IPS-18c (cell line): Measurements from ENCODE around the gene RECK.
"Not testable (repeated sequence)": the region's sequence is repeated elsewhere in the genome, so short reads cannot be mapped to it uniquely, and the experiment has no call there.

ENCODE experiments used
- H3K4me3 ChIP-seq: 2 replicates; pipeline ENCODE4 v1.7.0; 2013; ENCODE audit warnings: low read depth, mild to moderate bottlenecking, low read length, moderate library complexity; ENCODE audit not compliant: insufficient read depth
- H3K9me3 ChIP-seq: one replicate; pipeline ENCODE4 v1.6.1; 2013; ENCODE audit warnings: mild to moderate bottlenecking, low read length, moderate library complexity; ENCODE audit not compliant: control insufficient read depth, insufficient read depth

The RECK gene

GRCh38 chr9:36152741-36153438 is 116.2 kb downstream of the RECK start:
- peaks cover 4% of the 10 kb centered on the region for H3K9me3 ChIP-seq
- no peak overlapping the region for H3K4me3 ChIP-seq

GRCh38 chr9:36153746-36154145 is 117.0 kb downstream of the RECK start:
- Histone ChIP-seq H3K9me3 (peaks cover 4% of the 10 kb centered on the region), H3K4me3 (no peak overlapping the region)

- H3K4me3 ChIP-seq: no peak overlapping the region
- H3K9me3 ChIP-seq: peaks cover 4% of the 10 kb centered on the region
These were observed 117.7 kb downstream of the RECK start for GRCh38 chr9:36154331-36154952.

DNA sequence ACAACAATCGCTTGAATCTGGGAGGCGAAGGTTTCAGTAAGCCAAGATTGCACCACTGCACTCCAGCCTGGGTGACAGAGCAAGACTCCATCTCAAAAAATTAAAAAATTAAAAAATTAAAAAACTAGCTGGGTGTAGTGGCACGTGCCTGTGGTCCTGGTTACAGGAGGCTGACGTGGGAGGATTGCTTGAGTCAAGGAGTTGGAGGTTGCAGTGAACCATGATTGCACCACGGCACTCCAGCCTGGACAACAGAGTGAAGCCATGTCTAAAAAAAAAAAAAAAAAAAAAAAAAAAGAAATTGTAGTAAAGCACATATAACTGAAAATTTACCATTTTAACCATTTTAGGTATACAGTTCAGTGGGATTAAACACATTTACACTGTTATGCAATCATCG is 119.4 kb downstream of the RECK start:
- H3K9me3 ChIP-seq: peaks cover 4% of the 10 kb centered on the region
- no peak overlapping the region for H3K4me3 ChIP-seq

- Histone ChIP-seq H3K4me3 (no peak overlapping the region), H3K9me3 (peaks cover 4% of the 10 kb centered on the region)
These were observed 121.4 kb downstream of the RECK start for GRCh38 chr9:36158122-36158521.

GRCh38 chr9:36158917-36159316 is 122.2 kb downstream of the RECK start:
- Histone ChIP-seq H3K9me3 (peaks cover 4% of the 10 kb centered on the region), H3K4me3 (no peak overlapping the region)

DNA sequence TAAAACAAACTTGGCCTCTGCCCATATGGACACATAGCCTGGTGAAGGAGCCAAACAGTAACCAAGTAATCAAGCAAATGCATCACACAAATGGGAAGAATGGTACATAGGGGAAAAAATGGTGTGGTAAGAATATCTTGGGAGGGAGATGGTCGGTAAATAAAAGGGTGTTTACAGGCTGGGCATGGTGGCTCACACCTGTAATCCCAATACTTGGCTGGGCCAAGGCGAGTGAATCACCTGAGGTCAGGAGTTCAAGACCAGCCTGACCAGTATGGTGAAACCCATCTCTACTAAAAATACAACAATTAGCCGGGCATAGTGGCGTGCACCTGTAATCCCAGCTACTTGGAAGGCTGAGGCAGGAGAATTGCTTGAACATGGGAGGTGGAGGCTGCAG is 122.8 kb downstream of the RECK start:
- H3K9me3 ChIP-seq, H3K4me3 ChIP-seq: not testable (repeated sequence)

GRCh38 chr9:36160126-36160525 is 123.4 kb downstream of the RECK start:
- not testable (repeated sequence) for H3K4me3 ChIP-seq, H3K9me3 ChIP-seq

DNA sequence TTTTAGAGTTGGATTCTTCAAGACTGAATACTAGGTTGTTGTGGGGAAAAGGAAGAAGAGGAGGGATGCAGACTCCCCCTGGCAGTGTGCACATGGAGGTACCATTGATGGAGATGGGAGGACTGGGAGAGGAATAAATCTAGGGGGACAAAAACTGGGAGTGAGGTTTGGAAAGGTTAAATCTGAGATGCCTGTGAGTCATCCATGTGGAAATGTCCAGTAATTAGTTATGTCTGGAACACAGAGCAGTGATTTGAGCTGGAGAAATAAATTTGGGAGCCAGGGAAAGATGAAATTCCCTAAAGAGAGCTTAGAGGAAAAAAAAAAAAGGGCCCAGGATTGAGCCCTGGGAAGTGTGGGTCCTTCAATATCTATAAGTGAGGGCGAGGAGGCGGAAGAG is 124.5 kb downstream of the RECK start:
- peaks cover 4% of the 10 kb centered on the region for H3K9me3 ChIP-seq
- H3K4me3 ChIP-seq: no peak overlapping the region

DNA sequence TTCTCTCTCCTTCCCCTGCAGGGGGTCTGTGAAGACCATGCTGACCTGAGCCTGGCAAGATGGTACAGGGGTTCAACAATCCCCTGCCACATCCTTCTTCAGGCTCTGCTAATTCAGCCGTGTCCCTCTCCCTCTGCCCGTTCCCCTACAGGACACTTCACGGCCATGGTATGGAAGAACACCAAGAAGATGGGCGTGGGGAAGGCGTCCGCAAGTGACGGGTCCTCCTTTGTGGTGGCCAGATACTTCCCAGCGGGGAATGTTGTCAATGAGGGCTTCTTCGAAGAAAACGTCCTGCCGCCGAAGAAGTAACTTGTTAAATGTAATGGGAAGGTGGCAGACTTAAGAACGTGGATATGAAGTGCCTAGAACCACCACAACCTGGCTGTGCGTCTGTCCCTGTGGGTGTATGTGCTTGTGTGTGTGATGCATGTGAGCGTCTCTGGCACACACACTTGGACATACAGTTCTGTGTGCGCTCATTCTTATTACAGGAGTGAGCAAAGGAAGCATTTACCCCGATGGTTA is 125.6 kb downstream of the RECK start:
- Histone ChIP-seq H3K9me3 (no peaks in the 10 kb centered on the region), H3K4me3 (no peak overlapping the region)

DNA sequence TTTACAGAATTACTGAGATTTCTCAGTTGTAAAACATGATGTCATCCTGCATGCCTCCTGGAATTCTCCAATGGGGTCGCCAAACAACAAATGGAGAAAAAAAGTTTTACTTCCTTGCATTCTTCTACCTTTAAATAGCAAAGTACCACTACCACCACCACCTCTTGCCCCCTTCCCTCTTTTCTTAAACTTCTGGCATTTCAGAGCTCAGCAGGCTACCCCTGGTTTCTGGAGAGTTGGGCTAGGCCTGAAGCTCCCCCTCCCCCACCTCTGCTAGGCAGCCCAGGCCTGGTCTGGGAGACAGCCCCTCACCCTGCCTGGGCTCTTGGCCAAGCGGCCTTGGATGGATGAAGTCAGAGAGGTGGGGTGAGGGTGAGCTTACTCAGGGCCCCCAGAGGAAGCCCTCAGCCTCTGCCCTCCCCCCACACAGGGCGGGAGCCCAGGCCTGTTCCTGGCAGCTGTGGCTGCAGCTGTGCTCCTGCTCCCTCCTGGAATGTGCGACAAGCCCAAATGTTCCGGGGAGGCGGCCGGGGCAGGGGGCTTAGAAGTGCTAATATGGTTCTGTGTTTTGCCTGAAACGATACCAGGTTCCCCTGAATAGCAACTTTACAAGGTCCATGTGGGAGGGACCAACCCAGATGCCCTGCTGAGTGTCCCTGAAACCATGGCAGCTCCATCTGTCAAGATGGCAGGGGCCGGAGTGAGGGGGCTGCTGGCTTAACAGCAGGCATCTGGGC is 126.5 kb downstream of the RECK start:
- H3K4me3 ChIP-seq: no peak overlapping the region
- no peaks in the 10 kb centered on the region for H3K9me3 ChIP-seq

DNA sequence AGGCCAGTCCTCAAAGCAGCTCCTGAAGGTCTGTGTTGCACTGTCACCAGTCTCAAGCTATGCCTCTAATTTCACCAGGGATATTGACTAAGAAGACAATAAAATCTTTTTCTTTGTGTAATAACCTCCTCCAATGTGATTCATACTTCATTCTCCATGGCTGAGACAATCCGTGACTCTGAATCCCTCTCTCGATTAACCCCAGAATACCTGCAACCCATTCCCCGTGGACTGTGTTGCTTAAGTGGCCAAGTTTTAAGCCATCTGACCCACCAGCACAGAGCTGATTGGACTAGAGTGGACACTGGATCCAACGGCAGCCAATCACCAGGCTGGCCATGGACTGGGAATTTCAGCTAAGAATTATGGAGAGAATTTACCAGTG is 127.1 kb downstream of the RECK start:
- Histone ChIP-seq H3K9me3 (no peaks in the 10 kb centered on the region), H3K4me3 (no peak overlapping the region)

DNA sequence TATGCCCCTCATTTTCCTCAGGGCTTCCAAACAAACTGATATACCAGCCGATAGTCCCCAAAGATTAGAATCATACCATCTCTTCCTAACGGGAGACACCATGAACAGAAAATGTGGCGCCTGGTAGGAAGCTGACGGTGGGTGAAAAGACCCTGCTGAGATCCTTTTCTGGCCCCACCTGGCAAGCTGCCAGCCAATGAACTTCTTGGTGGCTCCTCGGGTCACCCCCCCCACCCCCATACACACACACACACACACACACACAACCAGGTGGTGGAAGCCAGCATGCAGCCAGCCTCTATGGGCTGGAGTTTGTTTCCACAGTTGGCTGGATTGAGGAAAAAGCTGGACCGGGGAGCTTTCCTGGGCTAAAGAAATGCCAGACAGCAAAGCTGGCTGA is 127.7 kb downstream of the RECK start:
- Histone ChIP-seq H3K4me3 (no peak overlapping the region), H3K9me3 (no peaks in the 10 kb centered on the region)

GRCh38 chr9:36164989-36165388 is 128.3 kb downstream of the RECK start:
- H3K9me3 ChIP-seq: no peaks in the 10 kb centered on the region
- H3K4me3 ChIP-seq: no peak overlapping the region

- Histone ChIP-seq H3K9me3 (no peaks in the 10 kb centered on the region), H3K4me3 (no peak overlapping the region; the same call in 1 of the 2 replicates)
These were observed 129.1 kb downstream of the RECK start for GRCh38 chr9:36165826-36166167.

- Histone ChIP-seq H3K9me3 (no peaks in the 10 kb centered on the region), H3K4me3 (peak overlapping the region; percentile 61)
These were observed 129.6 kb downstream of the RECK start for GRCh38 chr9:36166168-36166927.

GRCh38 chr9:36169166-36169565 is 132.5 kb downstream of the RECK start, which contains the start of gene CCIN:
Gene CCIN (plus strand): TSS chr9:36169388. CDS start chr9:36169503, 115 bp downstream.
- Histone ChIP-seq H3K9me3 (peaks cover 2% of the 10 kb centered on the region), H3K4me3 (no peak within 1 kb of the TSS)
